HCT116 (cell line): ENCODE measurements around the gene SCN8A. TPM values are rescaled to one million over a fixed set of nuclear protein-coding genes. Genes with fewer than 3 reads are reported as not detected.

Experiments used
- ATAC-seq: fragments of 200-7000 bp; cut with Tn5 transposase; 2 replicates; pipeline ENCODE4 v1.9.1; 2020; ENCODE audit warnings: mild to moderate bottlenecking, moderate library complexity
- BruUV-seq: library from RNA; stranded (reverse); fragments of 400-500 nt; replicated peaks from 2 replicates; lab custom pipeline; 2021; lab: Mats Ljungman, UMichigan
- CTCF ChIA-PET: fragments of 300-600 bp; sonication (Branson Sonifier 250); formaldehyde crosslinking; loops from one replicate; lab custom pipeline; 2021; ENCODE audit warnings: antibody characterized with exemption; lab: Charles Lee
- POLR2A ChIA-PET: fragments of 300-600, 350-600 bp; sonication (Branson Sonifier 250); formaldehyde crosslinking; loops from one replicate; lab custom pipeline; 2021; ENCODE audit warnings: antibody characterized with exemption; lab: Charles Lee
- RAD21 ChIA-PET, 2 experiments: fragments of 300-600 bp; sonication (Branson Sonifier 250); formaldehyde crosslinking; loops; one replicate each; lab custom pipeline; 2023; ENCODE audit warnings: low total read pairs in 2 of 2; ENCODE audit not compliant: uncharacterized antibody in 2 of 2, unreplicated experiment in 2 of 2, low non-redundant PET in 1 of 2; lab: Charles Lee
- DNase-seq: peaks from one replicate; pipeline ENCODE4 v3.0.0-alpha.2; 2010; ENCODE audit warnings: low read depth, low spot score
- H2AFZ ChIP-seq: fragments of 200-600 bp; shearing (Covaris generic), sonication (generic); 2 replicates; pipeline ENCODE4 v1.6.1; 2017; ENCODE audit warnings: low read depth, mixed run types, mixed read lengths, antibody characterized with exemption, low read length; ENCODE audit not compliant: poor library complexity, severe bottlenecking
- H3K27ac ChIP-seq: 2 replicates; pipeline ENCODE4 v1.5.1; 2012; ENCODE audit warnings: low read depth, low read length
- H3K27me3 ChIP-seq: fragments of 200-600 bp; sonication (generic); 2 replicates; pipeline ENCODE4 v1.6.1; 2016; ENCODE audit warnings: mixed run types, low read length, mixed read lengths; ENCODE audit not compliant: insufficient read depth
- H3K36me3 ChIP-seq, 2 experiments: fragments of 200-500 bp in 1 of 2; fragments of 200-600 bp in 1 of 2; sonication (Bioruptor generic) in 1 of 2; sonication (generic) in 1 of 2; 2 replicates each; pipeline versions ENCODE4 v1.5.1 to v1.6.1; 2014 to 2016; ENCODE audit warnings: low read length in 2 of 2, inconsistent platforms in 1 of 2, mixed read lengths in 1 of 2, mixed run types in 1 of 2; ENCODE audit not compliant: insufficient read depth in 2 of 2, control insufficient read depth in 1 of 2
- H3K4me1 ChIP-seq, 2 experiments: fragments of 200-600 bp in 1 of 2; sonication (generic) in 1 of 2; 2 replicates each; pipeline versions ENCODE4 v1.5.1 to v1.6.1; 2012 to 2017; ENCODE audit warnings: low read length in 2 of 2, inconsistent platforms in 1 of 2, mild to moderate bottlenecking in 1 of 2, mixed read lengths in 1 of 2, mixed run types in 1 of 2, moderate library complexity in 1 of 2; ENCODE audit not compliant: insufficient read depth in 2 of 2, control insufficient read depth in 1 of 2
- H3K4me2 ChIP-seq: fragments of 200-600 bp; sonication (generic); 2 replicates; pipeline ENCODE4 v1.6.1; 2017; ENCODE audit warnings: mixed run types, low read length, mixed read lengths
- H3K4me3 ChIP-seq, 2 experiments: fragments of 200-600 bp in 1 of 2; sonication (generic) in 1 of 2; replicated peaks in 1 of 2; 2 replicates each; pipeline ENCODE4 v1.5.1; 2011 to 2016; ENCODE audit warnings: low read length in 2 of 2, control low read depth in 1 of 2, low read depth in 1 of 2, mild to moderate bottlenecking in 1 of 2, mixed read lengths in 1 of 2, mixed run types in 1 of 2
- H3K79me2 ChIP-seq: fragments of 200-600 bp; sonication (generic); 2 replicates; pipeline ENCODE4 v1.6.1; 2017; ENCODE audit warnings: mild to moderate bottlenecking, mixed run types, low read length, moderate library complexity, mixed read lengths; ENCODE audit not compliant: insufficient read depth
- H3K9ac ChIP-seq: fragments of 200-600 bp; sonication (generic); 2 replicates; pipeline ENCODE4 v1.6.1; 2016; ENCODE audit warnings: low read length, mixed read lengths
- H3K9me2 ChIP-seq: fragments of 200-600 bp; sonication (generic), shearing (Covaris generic); 2 replicates; pipeline ENCODE4 v1.6.1; 2017; ENCODE audit warnings: mixed run types, mild to moderate bottlenecking, moderate library complexity; ENCODE audit not compliant: insufficient read depth
- H3K9me3 ChIP-seq, 2 experiments: fragments of 200-500 bp in 1 of 2; fragments of 200-600 bp in 1 of 2; sonication (Bioruptor generic) in 1 of 2; sonication (generic) in 1 of 2; 2 replicates each; pipeline ENCODE4 v1.6.1; 2014 to 2017; ENCODE audit warnings: low read length in 2 of 2, mixed read lengths in 2 of 2, inconsistent platforms in 1 of 2, low read depth in 1 of 2, mild to moderate bottlenecking in 1 of 2, mixed run types in 1 of 2, moderate library complexity in 1 of 2; ENCODE audit not compliant: control insufficient read depth in 1 of 2, insufficient read depth in 1 of 2
- H4K20me1 ChIP-seq: fragments of 200-600 bp; sonication (generic), shearing (Covaris generic); 2 replicates; pipeline ENCODE4 v1.6.1; 2017; ENCODE audit warnings: mixed run types, mild to moderate bottlenecking, moderate library complexity; ENCODE audit not compliant: insufficient read depth
- CEBPB ChIP-seq: IDR thresholded peaks from 2 replicates; pipeline ENCODE4 v1.6.1; 2012; ENCODE audit warnings: low read depth
- JUND ChIP-seq: IDR thresholded peaks from 2 replicates; pipeline ENCODE4 v1.6.1; 2012
- RAD21 ChIP-seq: IDR thresholded peaks from 2 replicates; pipeline ENCODE4 v1.6.1; 2012; ENCODE audit warnings: low read depth, mild to moderate bottlenecking
- REST ChIP-seq: IDR thresholded peaks from 2 replicates; pipeline ENCODE4 v1.6.1; 2012; ENCODE audit warnings: low read depth
- TCF7L2 ChIP-seq: IDR thresholded peaks from 2 replicates; pipeline ENCODE4 v1.7.0; 2011; ENCODE audit warnings: borderline replicate concordance, inconsistent platforms; ENCODE audit not compliant: insufficient read depth, insufficient read length; ENCODE audit errors: extremely low read depth
- ZBTB33 ChIP-seq: IDR thresholded peaks from 2 replicates; pipeline ENCODE4 v1.6.1; 2011; ENCODE audit warnings: mild to moderate bottlenecking, low read length, moderate library complexity; ENCODE audit not compliant: insufficient replicate concordance; ENCODE audit errors: extremely low read depth
- ZNF274 ChIP-seq: fragments of 200-500 bp; sonication (Bioruptor generic); IDR thresholded peaks from 2 replicates; pipeline ENCODE4 v1.6.1; 2014; ENCODE audit warnings: mild to moderate bottlenecking, low read depth, low read length, inconsistent platforms
- intact Hi-C: fragments of 100-400 bp; cut with micrococcal nuclease; formaldehyde crosslinking; loops from 2 replicates; pipeline ENCODE4 v1.10.0; 2022
- total RNA-seq: library from RNA; stranded (reverse); gene quantifications from one replicate; pipeline ENCODE4 v1.2.1, GENCODE V29; 2021; ENCODE audit not compliant: unreplicated experiment
- TF ChIP-seq, protein P1 (sequence below): IDR thresholded peaks from 2 replicates; pipeline ENCODE4 v1.6.1; 2012

The SCN8A gene
- total RNA-seq, 1 experiment from 2014 or later, result 7.1 TPM

- Histone ChIP-seq H3K79me2 (no peaks in the 10 kb centered on the region), H3K9me3 (no peaks in the 10 kb centered on the region), H3K4me1 (no peaks in the 10 kb centered on the region), H3K9me2 (no peaks in the 10 kb centered on the region), H3K36me3 (no peaks in the 10 kb centered on the region), H3K27me3 (no peaks in the 10 kb centered on the region), H3K4me3 (no peak overlapping the region), H2AFZ (no peak overlapping the region), H4K20me1 (no peaks in the 10 kb centered on the region), H3K27ac (no peak overlapping the region), H3K4me2 (no peak overlapping the region)
- no peak for DNase-seq
- no TSS peak for BruUV-seq
- intact Hi-C loops, result no loop called here
- no peak for TF ChIP-seq ZBTB33
- TF ChIP-seq, protein P1, sequence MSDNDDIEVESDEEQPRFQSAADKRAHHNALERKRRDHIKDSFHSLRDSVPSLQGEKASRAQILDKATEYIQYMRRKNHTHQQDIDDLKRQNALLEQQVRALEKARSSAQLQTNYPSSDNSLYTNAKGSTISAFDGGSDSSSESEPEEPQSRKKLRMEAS, result no peak
- TF ChIP-seq TCF7L2, result no peak
- TF ChIP-seq REST, result no peak
- no peak for TF ChIP-seq JUND
- TF ChIP-seq CEBPB, result no peak
- TF ChIP-seq ZNF274, result no peak
- TF ChIP-seq RAD21, result no peak
- TF ChIP-seq, all 23 proteins: peak for 0
- POLR2A ChIA-PET, result no interaction called here
- no peak for ATAC-seq
- no peak overlapping the region for H3K9ac ChIP-seq
- CTCF ChIA-PET, result no interaction called here
- RAD21 ChIA-PET, result no interaction called here
Observed at GRCh38 chr12:51694146-51694545, 103.1 kb downstream of the SCN8A start.
